SK-N-MC (cell line): Measurements from ENCODE around the gene TIGAR.

Experiments
- DNase-seq: peaks from one replicate; pipeline ENCODE4 v3.0.0-alpha.2; 2011; ENCODE audit warnings: low read depth, low spot score
- H3K27ac ChIP-seq: fragments of 200-600 bp; sonication (generic); 2 replicates; pipeline ENCODE4 v1.5.1; 2016; ENCODE audit warnings: mixed run types
- H3K36me3 ChIP-seq: fragments of 200-600 bp; sonication (generic); 2 replicates; pipeline ENCODE4 v1.6.1; 2017; ENCODE audit warnings: antibody characterized with exemption, low read length, mixed read lengths; ENCODE audit not compliant: insufficient read depth
- H3K4me3 ChIP-seq: fragments of 200-600 bp; sonication (generic); 2 replicates; pipeline ENCODE4 v1.5.1; 2016
- H3K9ac ChIP-seq: fragments of 200-600 bp; sonication (generic); 2 replicates; pipeline ENCODE4 v1.8.0; 2017; ENCODE audit warnings: mixed run types, mixed read lengths; ENCODE audit not compliant: insufficient read length
- H3K9me3 ChIP-seq: fragments of 200-600 bp; sonication (generic); 2 replicates; pipeline ENCODE4 v1.6.1; 2017; ENCODE audit warnings: low read depth, mild to moderate bottlenecking, antibody characterized with exemption, low read length, moderate library complexity, mixed read lengths
- EZH2 ChIP-seq: fragments of 200-600 bp; sonication (generic); IDR thresholded peaks from one replicate; pipeline ENCODE4 v1.6.1; 2017; ENCODE audit warnings: antibody characterized with exemption
- FOXP2 ChIP-seq: optimal IDR thresholded peaks from 2 replicates; pipeline ENCODE3; 2011; ENCODE audit warnings: mild to moderate bottlenecking, moderate library complexity; ENCODE audit not compliant: insufficient read depth; ENCODE audit errors: extremely low read length, control extremely low read depth
- POLR2AphosphoS5 ChIP-seq: IDR thresholded peaks from 2 replicates; pipeline ENCODE4 v1.6.1; 2012; ENCODE audit warnings: mild to moderate bottlenecking, low read depth, low read length, borderline replicate concordance

Gene TIGAR

GRCh38 chr12:4393211-4393610 is 72.2 kb downstream of the TIGAR start:
- no peak overlapping the region for H3K9ac ChIP-seq
- no peaks in the 10 kb centered on the region for H3K9me3 ChIP-seq
- H3K36me3 ChIP-seq, result no peaks in the 10 kb centered on the region

GRCh38 chr12:4395818-4396217 is 74.8 kb downstream of the TIGAR start:
- Histone ChIP-seq H3K36me3 (no peaks in the 10 kb centered on the region), H3K9me3 (no peaks in the 10 kb centered on the region), H3K27ac (no peak overlapping the region), H3K9ac (no peak overlapping the region), H3K4me3 (no peak overlapping the region)
- TF ChIP-seq EZH2 (no peak), POLR2AphosphoS5 (no peak), FOXP2 (no peak)
- DNase-seq, result no peak

More at GRCh38 chr12:4393211-4393610, 72.2 kb downstream of the TIGAR start:
- Histone ChIP-seq H3K27ac (no peak overlapping the region), H3K4me3 (no peak overlapping the region)
- TF ChIP-seq EZH2, result no peak
- no peak for TF ChIP-seq FOXP2
- no peak for TF ChIP-seq POLR2AphosphoS5
- DNase-seq, result no peak

- TF ChIP-seq FOXP2, result no peak
- no peak for TF ChIP-seq POLR2AphosphoS5
- TF ChIP-seq EZH2, result no peak
Measured at GRCh38 chr12:4401117-4401516, 80.1 kb downstream of the TIGAR start.

GRCh38 chr12:4402996-4403395 is 82.0 kb downstream of the TIGAR start:
- Histone ChIP-seq H3K27ac (no peak overlapping the region), H3K4me3 (no peak overlapping the region), H3K36me3 (no peaks in the 10 kb centered on the region), H3K9ac (no peak overlapping the region), H3K9me3 (no peaks in the 10 kb centered on the region)
- DNase-seq, result no peak
- no peak for TF ChIP-seq EZH2
- no peak for TF ChIP-seq POLR2AphosphoS5
- no peak for TF ChIP-seq FOXP2

More at GRCh38 chr12:4401117-4401516, 80.1 kb downstream of the TIGAR start:
- no peak for DNase-seq
- H3K36me3 ChIP-seq, result no peaks in the 10 kb centered on the region
- no peaks in the 10 kb centered on the region for H3K9me3 ChIP-seq
- H3K4me3 ChIP-seq, result no peak overlapping the region
- no peak overlapping the region for H3K9ac ChIP-seq
- no peak overlapping the region for H3K27ac ChIP-seq
